GM19467 (cell line): ENCODE measurements around the gene MDC1.
"Not testable (repeated sequence)": the region's sequence is repeated elsewhere in the genome, so short reads cannot be mapped to it uniquely, and the experiment has no call there.

ENCODE experiments used
- ATAC-seq: cut with Tn5 transposase; IDR thresholded peaks from one replicate; pipeline ENCODE4 v1.9.1; 2021; ENCODE audit warnings: mild to moderate bottlenecking, moderate library complexity; ENCODE audit not compliant: unreplicated experiment

Gene MDC1, protein sequence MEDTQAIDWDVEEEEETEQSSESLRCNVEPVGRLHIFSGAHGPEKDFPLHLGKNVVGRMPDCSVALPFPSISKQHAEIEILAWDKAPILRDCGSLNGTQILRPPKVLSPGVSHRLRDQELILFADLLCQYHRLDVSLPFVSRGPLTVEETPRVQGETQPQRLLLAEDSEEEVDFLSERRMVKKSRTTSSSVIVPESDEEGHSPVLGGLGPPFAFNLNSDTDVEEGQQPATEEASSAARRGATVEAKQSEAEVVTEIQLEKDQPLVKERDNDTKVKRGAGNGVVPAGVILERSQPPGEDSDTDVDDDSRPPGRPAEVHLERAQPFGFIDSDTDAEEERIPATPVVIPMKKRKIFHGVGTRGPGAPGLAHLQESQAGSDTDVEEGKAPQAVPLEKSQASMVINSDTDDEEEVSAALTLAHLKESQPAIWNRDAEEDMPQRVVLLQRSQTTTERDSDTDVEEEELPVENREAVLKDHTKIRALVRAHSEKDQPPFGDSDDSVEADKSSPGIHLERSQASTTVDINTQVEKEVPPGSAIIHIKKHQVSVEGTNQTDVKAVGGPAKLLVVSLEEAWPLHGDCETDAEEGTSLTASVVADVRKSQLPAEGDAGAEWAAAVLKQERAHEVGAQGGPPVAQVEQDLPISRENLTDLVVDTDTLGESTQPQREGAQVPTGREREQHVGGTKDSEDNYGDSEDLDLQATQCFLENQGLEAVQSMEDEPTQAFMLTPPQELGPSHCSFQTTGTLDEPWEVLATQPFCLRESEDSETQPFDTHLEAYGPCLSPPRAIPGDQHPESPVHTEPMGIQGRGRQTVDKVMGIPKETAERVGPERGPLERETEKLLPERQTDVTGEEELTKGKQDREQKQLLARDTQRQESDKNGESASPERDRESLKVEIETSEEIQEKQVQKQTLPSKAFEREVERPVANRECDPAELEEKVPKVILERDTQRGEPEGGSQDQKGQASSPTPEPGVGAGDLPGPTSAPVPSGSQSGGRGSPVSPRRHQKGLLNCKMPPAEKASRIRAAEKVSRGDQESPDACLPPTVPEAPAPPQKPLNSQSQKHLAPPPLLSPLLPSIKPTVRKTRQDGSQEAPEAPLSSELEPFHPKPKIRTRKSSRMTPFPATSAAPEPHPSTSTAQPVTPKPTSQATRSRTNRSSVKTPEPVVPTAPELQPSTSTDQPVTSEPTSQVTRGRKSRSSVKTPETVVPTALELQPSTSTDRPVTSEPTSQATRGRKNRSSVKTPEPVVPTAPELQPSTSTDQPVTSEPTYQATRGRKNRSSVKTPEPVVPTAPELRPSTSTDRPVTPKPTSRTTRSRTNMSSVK (N-terminal part only)

GRCh38 chr6:30717129-30717844 is at the start of gene MDC1:
MDC1 (minus strand) TSS chr6:30717281; CDS start chr6:30715175, 2,106 bp downstream.
- peak; percentile 56 for ATAC-seq

DNA sequence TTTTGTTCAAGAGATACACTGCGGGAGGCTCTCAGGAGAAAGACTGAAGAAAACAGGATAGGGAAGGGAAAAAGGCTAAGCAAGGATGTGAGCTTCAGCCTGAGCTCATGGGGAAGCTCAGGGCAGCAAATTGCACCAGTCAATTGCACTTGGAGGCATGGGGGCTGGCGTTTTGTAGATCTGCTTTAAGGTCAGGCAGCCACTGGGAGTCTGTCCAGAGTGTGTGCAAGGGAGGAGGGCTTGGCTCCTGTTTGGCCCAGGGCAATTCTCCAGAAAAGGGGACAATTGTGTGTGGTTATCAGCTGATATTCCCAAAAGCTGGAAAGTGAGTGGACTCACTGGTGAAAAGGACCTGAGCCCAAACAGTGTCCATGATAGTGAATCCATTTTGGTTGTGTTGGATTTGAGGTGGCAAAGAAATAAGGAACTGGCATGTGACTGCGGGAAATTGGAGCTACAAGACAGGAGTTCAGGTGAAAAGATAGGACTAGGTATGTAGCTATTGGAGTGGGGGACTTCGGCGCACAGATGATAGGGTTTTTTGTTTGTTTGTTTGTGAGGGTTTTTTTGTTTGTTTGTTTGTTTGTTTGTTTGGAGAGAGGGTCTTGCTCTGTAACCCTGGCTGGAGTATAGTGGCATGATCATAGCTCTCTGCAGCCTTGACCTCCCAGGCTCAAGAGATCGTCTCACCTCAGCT is 49.5 kb upstream of the MDC1 start:
- ATAC-seq = no peak

- ATAC-seq = not testable (repeated sequence)
Measured at GRCh38 chr6:30765495-30765894, 48.4 kb upstream of the MDC1 start.

DNA sequence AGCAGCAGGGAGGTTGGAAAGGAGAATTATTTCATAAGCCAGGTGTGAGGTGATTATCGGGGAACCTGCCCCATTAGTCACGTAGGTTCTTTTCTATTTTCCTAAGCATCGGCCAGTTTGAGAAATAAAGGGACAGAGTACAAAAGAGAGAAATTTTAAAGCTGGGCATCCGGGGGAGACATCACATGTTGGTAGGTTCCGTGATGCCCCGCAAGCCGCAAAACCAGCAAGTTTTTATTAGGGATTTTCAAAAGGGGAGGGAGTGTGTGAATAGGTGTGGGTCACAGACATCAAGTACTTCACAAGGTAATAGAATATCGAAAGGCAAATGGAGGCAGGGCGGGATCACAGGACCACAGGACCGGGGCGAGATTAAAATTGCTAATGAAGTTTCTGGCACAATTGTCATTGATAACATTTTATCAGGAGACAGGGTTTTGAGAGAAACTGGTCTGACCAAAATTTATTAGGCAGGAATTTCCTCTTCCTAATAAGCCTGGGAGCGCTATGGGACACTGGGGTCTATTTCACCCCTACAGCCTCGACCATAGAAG is 47.5 kb upstream of the MDC1 start:
- ATAC-seq = not testable (repeated sequence)

- ATAC-seq = peak; percentile 34
Measured at GRCh38 chr6:30763618-30764489, 46.8 kb upstream of the MDC1 start.

GRCh38 chr6:30763155-30763617 is 46.1 kb upstream of the MDC1 start:
- no peak for ATAC-seq

- no peak for ATAC-seq
Measured at GRCh38 chr6:30761791-30762429, 44.8 kb upstream of the MDC1 start.

DNA sequence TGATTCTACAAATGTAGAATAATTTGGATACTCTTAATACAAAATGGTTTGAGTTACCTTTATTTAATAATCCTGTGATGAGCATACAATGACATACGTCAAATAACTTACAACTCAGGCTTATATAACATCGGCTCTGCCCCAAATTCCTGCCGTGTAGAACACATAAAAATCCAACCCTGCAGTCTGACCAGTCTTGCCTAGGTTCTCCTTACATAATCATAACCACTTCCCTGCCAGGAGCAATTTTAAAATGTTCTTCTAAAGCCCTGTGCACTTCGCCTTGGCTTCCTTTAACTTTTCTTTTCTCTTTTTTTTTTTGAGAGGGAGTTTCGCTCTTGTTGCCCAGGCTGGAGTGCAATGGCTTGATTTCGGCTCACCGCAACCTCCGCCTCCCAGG is 43.5 kb upstream of the MDC1 start:
- no peak for ATAC-seq

DNA sequence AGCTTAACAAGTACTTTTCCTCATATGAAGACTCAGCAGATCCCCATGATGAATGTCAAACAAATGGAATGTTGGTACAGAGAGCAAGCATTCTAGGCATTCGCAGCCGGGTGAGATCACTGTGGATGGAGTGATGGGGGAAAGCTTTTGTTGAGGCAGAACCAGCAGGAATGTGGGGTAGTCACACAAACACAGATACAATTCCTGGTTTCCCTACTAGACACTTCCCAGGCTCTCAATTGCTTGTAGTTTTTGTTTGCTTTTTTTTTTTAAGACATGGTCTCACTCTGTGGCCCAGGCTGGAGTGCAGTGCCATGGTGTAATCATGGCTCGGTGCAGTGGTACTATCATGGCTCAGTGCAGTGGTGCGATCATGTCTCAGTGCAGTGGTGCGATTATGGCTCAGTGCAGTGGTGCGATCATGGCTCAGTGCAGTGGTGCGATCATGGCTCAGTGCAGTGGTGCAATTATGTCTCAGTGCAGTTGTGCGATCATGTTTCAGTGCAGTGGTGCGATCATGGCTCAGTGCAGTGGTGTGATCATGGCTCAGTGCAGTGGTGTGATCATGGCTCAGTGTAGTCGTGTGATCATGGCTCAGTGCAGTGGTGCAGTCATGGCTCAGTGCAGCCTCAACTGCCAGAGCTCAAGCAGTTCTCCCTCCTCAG is 42.6 kb upstream of the MDC1 start:
- no peak for ATAC-seq

GRCh38 chr6:30757261-30757904 is 40.3 kb upstream of the MDC1 start:
- no peak for ATAC-seq

DNA sequence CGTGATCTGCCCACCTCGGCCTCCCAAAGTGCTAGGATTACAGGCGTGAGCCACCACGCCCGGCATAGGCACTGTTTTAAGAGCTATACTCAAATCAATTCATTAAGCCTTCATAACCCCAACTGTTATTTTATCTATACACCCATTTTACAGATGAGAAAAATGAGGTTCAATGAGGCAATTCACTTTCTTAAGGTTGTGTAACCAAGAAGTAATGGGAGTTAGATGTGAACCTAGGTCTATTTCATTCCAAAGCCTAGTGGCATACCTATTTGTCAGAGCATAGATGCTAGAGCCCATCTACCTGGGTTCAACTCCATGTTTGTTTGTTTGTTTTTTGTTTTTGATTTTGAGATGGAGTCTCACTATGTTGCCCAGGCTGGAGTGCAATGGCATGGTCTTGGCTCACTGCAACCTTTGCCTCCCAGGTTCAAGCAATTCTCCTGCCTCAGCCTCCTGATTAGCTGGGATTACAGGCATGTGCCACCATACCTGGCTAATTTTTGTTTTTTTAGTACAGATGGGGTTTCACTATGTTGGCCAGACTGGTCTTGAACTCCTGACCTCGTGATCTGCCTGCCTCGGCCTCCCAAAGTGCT is 39.4 kb upstream of the MDC1 start:
- not testable (repeated sequence) for ATAC-seq

DNA sequence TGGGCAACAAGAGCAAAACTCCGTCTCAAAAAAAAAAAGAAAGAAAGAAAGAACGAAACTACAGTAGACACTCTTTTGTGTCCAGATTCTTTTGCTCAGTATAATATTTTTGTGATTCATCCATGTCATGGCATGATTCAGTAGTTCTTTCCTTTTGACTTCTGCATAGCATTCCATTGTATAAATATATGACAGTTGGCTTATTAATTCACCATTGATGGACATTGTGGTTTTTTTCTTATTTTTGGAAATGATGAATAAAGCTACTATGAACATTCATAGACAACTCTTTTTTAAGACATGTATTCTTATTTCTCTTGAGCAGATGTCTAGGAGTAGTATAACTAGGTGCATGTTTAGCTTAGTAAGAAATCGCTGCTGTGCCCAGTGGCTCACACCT is 37.5 kb upstream of the MDC1 start:
- ATAC-seq = no peak

GRCh38 chr6:30752157-30752927 is 35.3 kb upstream of the MDC1 start:
- ATAC-seq = no peak

DNA sequence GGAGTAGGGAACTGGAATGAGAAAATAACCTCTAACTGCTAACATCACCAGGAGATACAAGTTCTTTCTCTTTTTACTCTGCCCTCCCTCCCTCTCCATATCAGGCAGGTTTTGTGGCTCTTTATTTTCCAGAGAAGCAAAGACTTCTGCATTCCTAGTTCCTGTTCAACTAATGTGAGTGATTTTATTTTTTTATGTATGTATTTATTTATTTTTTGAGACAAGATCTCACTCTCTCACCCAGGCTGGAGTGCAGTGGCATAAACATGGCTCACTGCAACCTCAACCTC is 33.2 kb upstream of the MDC1 start:
- no peak for ATAC-seq

GRCh38 chr6:30749554-30750378 is 32.7 kb upstream of the MDC1 start:
- no peak for ATAC-seq
